Thyroid gland (tissue), 4 donors: ENCODE data around the gene PDXK. TPM values are rescaled to one million over a fixed set of nuclear protein-coding genes. Genes with fewer than 3 reads are reported as not detected.

ENCODE experiments used
- DNase-seq, 2 donors: peaks; one replicate each; pipeline ENCODE4 v3.0.0-alpha.2; 2019
- H3K27ac ChIP-seq, 3 donors: fragments of 200-600 bp; sonication (generic); 1 replicate in 2 of 3; 2 replicates in 1 of 3; pipeline ENCODE4 v1.5.1; 2016 to 2019; ENCODE audit warnings: mild to moderate bottlenecking in 1 of 3, moderate library complexity in 1 of 3
- H3K27me3 ChIP-seq: fragments of 200-600 bp; sonication (generic); one replicate; pipeline ENCODE4 v1.5.1; 2019
- H3K36me3 ChIP-seq, 2 donors: fragments of 200-600 bp; sonication (generic); one replicate each; pipeline ENCODE4 v1.5.1; 2016 to 2019
- H3K4me1 ChIP-seq, 2 donors: fragments of 200-600 bp; sonication (generic); one replicate each; pipeline ENCODE4 v1.5.1; 2017 to 2019
- H3K4me3 ChIP-seq, 3 donors: fragments of 200-600 bp; sonication (generic); replicated peaks in 1 of 3; 1 replicate in 2 of 3; 2 replicates in 1 of 3; pipeline ENCODE4 v1.5.1; 2016; ENCODE audit warnings: mild to moderate bottlenecking in 1 of 3
- H3K9me3 ChIP-seq: fragments of 200-600 bp; sonication (generic); one replicate; pipeline ENCODE4 v1.5.1; 2017
- POLR2A ChIP-seq, 2 donors: fragments of 450-650 bp; IDR thresholded peaks; one replicate each; pipeline ENCODE4 v1.6.1; 2017; ENCODE audit warnings: antibody characterized with exemption in 2 of 2, mild to moderate bottlenecking in 2 of 2, moderate library complexity in 1 of 2
- WGBS, 2 donors: methylation state at CpG; one replicate each; pipeline ENCODE4 v1.1.5; 2017; 5-methylcytosine and 5-hydroxymethylcytosine counted together
- intact Hi-C: fragments of 100-400 bp; cut with DNase I; formaldehyde crosslinking; loops from one replicate; pipeline ENCODE4 v1.15.1; 2023
- total RNA-seq, 4 donors: library from RNA; depleted of rRNA; stranded (reverse); fragments of >200 nt; gene quantifications; one replicate each; pipeline ENCODE4 v1.2.3, GENCODE V29; 2016
- TF ChIP-seq, protein P1 (sequence below), 6 experiments: fragments of 200-600 bp in 3 of 6; fragments of 450-650 bp in 3 of 6; sonication (generic) in 3 of 6; IDR thresholded peaks; one replicate each; pipeline ENCODE4 v1.5.1; 2016 to 2019; ENCODE audit warnings: antibody characterized with exemption in 6 of 6, mild to moderate bottlenecking in 2 of 6, inconsistent platforms in 1 of 6, moderate library complexity in 1 of 6

Gene PDXK
- total RNA-seq, 4 donors from 2014 or later, result 70.6 to 95.5 (median 92.4) TPM

DNA sequence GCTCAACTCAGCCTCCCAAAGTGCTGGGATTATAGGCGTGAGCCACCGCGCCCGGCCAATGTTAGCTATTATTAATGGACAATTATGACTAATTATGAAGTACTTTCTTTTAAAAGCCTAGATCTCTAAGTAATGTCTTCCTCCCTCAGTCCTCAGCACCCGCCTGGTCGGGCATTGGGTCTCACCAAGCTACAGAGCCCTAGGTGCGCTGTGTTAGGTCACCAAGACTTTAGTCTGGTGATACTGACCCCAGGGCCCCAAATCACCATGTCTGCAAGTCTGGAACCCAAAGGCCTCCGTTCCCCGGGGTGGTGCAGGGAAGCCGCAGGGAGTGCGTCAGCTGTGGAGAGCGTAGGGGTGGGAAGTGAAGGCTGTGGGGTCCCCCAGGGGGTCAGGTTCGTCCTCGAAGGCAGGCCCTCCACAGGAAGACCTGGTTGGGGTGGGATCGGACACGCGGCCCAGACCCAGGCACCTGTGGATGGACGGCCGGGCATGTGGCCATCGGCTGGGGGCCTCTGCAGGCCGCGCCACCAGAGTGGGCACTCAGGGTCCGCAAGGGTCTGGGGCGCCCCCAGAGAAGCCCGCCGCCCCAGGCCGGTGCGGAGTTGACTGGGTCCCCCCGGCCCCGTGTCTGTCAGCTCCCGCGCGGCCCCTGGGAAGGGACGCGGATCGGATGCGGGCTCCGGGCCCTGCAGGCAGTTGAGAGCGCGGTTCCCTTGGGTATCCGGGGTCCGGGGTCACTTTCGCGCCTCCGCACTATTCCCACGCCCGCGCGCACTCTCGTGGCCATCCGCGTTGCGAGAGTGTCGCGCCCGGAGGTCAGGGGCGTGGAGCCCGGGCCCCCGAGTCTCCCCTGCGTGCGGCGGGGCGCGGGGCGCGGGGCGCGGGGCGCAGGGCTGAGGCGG lies 710 bp upstream of the PDXK start:
- TF ChIP-seq, protein P1, sequence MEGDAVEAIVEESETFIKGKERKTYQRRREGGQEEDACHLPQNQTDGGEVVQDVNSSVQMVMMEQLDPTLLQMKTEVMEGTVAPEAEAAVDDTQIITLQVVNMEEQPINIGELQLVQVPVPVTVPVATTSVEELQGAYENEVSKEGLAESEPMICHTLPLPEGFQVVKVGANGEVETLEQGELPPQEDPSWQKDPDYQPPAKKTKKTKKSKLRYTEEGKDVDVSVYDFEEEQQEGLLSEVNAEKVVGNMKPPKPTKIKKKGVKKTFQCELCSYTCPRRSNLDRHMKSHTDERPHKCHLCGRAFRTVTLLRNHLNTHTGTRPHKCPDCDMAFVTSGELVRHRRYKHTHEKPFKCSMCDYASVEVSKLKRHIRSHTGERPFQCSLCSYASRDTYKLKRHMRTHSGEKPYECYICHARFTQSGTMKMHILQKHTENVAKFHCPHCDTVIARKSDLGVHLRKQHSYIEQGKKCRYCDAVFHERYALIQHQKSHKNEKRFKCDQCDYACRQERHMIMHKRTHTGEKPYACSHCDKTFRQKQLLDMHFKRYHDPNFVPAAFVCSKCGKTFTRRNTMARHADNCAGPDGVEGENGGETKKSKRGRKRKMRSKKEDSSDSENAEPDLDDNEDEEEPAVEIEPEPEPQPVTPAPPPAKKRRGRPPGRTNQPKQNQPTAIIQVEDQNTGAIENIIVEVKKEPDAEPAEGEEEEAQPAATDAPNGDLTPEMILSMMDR (IDR thresholded peaks at IDR 0.05), result no peak
- TF ChIP-seq POLR2A (IDR thresholded peaks at IDR 0.05), result no peak
- intact Hi-C loops, result loop anchor here (5.0 kb wide), 2 partner anchors 56 to 69 kb away; partner anchors contain the start of gene RRP1
- no peaks in the 10 kb centered on the region for H3K36me3 ChIP-seq
- no peak for DNase-seq
- no peaks in the 10 kb centered on the region for H3K27me3 ChIP-seq
- H3K9me3 ChIP-seq, result no peaks in the 10 kb centered on the region
- peak overlapping the region; percentile 15 to 90 (median 64) for H3K27ac ChIP-seq
- WGBS, 2 donors, result 74 to 79% methylated on average over 9 to 20 of the region's 70 CpGs
- H3K4me3 ChIP-seq, result peak overlapping the region; percentile 27 to 90 (median 50)
- peaks cover 24 to 31% of the 10 kb centered on the region in 2 donors for H3K4me1 ChIP-seq

- WGBS, 2 donors, result 18 to 35% methylated on average over 14 to 34 of the region's 49 CpGs
- intact Hi-C loops, result loop anchor here (5.0 kb wide), 2 partner anchors 58 to 67 kb away; partner anchors contain the start of gene RRP1
- Histone ChIP-seq H3K4me3 (peak overlapping the region; percentile 27 to 99 (median 90)), H3K9me3 (no peaks in the 10 kb centered on the region), H3K36me3 (no peaks in the 10 kb centered on the region), H3K27ac (peak overlapping the region; percentile 68 to 93 (median 90)), H3K4me1 (peaks cover 24 to 36% of the 10 kb centered on the region in 2 donors), H3K27me3 (no peaks in the 10 kb centered on the region)
- peak in 1 of 2 donors; percentile 5 for TF ChIP-seq POLR2A (IDR thresholded peaks at IDR 0.05)
- TF ChIP-seq, protein P1 (IDR thresholded peaks at IDR 0.05), result no peak
- peak; percentile 48 to 52 for DNase-seq
Measured at GRCh38 chr21:43719748-43720538, 1.0 kb downstream of the PDXK start.

- 89 to 91% methylated on average over 15 to 16 of the region's 16 CpGs for WGBS, 2 donors
- Histone ChIP-seq H3K36me3 (no peaks in the 10 kb centered on the region), H3K27ac (peak overlapping the region; percentile 32 to 93 (median 90)), H3K27me3 (no peaks in the 10 kb centered on the region), H3K4me1 (peaks cover 30 to 43% of the 10 kb centered on the region in 2 donors), H3K4me3 (peak overlapping the region in 2 of 3 donors; percentile 90 to 99), H3K9me3 (no peaks in the 10 kb centered on the region)
- DNase-seq, result peak in 1 of 2 donors; percentile 20
- TF ChIP-seq POLR2A (IDR thresholded peaks at IDR 0.05), result no peak
- TF ChIP-seq, protein P1 (IDR thresholded peaks at IDR 0.05), result no peak
- intact Hi-C loops, result no loop called here
Measured at GRCh38 chr21:43720539-43721166, 1.7 kb downstream of the PDXK start.

GRCh38 chr21:43721206-43721605 lies 2.3 kb downstream of the PDXK start:
- Histone ChIP-seq H3K9me3 (no peaks in the 10 kb centered on the region), H3K36me3 (no peaks in the 10 kb centered on the region), H3K27ac (peak overlapping the region in 2 of 3 donors; percentile 90 to 93), H3K4me3 (peak overlapping the region in 1 of 3 donors; percentile 90), H3K4me1 (peaks cover 33 to 47% of the 10 kb centered on the region in 2 donors), H3K27me3 (no peaks in the 10 kb centered on the region)
- 76 to 89% methylated on average over 4 of the region's 4 CpGs for WGBS, 2 donors
- intact Hi-C loops, result no loop called here
- TF ChIP-seq POLR2A (IDR thresholded peaks at IDR 0.05), result peak in 1 of 2 donors; percentile 22
- TF ChIP-seq, protein P1 (IDR thresholded peaks at IDR 0.05), result no peak
- DNase-seq, result peak in 1 of 2 donors; percentile 65
